ENCODE data around the gene ESYT1.
"Not testable (repeated sequence)": the region's sequence is repeated elsewhere in the genome, so short reads cannot be mapped to it uniquely, and the experiment has no call there.

ESYT1 gene

DNA sequence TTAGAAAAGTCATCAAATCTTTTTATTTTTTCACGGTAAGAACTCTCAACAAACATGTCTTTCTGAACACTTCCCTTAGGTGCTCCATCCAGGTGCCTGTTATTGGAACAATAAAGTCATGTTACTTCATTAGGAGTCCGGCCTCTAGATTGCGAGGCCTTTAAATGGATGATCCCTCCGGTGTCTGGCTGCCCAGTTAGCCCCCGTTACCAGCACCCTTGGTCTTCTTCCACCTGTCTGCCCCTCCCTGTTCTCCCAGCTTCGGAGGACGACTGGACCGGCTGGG lies 24.3 kb upstream of the ESYT1 start:
- no peak for DNase-seq

DNA sequence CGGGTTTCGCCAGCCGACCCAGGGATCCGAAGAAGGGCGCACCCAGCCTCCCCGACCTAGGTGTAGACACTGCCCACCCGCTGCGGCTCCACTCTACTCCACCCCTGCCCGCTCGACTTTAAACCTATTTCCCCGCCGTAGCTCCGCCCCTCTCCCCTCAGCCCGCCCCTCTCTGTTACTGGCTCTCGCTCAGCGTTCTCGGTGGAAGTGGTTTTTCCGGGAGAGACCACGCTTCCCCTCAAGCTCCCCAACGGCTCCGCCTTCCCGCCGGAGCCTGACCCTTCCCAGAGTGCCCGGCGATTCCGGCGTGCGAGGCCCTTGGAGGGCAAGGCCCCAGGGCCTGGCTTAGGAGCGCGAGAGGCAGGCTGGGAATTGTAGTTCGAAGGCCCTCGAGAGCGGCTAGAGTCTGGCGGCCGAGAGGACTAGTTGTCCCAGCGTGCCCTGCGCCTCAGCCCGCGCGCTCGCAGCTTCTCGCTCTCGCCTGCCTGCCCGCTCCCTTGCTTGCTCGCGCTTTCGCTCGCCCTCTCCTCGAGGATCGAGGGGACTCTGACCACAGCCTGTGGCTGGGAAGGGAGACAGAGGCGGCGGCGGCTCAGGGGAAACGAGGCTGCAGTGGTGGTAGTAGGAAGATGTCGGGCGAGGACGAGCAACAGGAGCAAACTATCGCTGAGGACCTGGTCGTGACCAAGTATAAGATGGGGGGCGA lies 23.8 kb upstream of the ESYT1 start, which contains the start of gene PA2G4:
Gene PA2G4 (plus strand): TSS at position 451 of the 706 bp plus-strand sequence. CDS start 179 bp downstream, at position 630.
- peak; percentile 91 for DNase-seq

DNA sequence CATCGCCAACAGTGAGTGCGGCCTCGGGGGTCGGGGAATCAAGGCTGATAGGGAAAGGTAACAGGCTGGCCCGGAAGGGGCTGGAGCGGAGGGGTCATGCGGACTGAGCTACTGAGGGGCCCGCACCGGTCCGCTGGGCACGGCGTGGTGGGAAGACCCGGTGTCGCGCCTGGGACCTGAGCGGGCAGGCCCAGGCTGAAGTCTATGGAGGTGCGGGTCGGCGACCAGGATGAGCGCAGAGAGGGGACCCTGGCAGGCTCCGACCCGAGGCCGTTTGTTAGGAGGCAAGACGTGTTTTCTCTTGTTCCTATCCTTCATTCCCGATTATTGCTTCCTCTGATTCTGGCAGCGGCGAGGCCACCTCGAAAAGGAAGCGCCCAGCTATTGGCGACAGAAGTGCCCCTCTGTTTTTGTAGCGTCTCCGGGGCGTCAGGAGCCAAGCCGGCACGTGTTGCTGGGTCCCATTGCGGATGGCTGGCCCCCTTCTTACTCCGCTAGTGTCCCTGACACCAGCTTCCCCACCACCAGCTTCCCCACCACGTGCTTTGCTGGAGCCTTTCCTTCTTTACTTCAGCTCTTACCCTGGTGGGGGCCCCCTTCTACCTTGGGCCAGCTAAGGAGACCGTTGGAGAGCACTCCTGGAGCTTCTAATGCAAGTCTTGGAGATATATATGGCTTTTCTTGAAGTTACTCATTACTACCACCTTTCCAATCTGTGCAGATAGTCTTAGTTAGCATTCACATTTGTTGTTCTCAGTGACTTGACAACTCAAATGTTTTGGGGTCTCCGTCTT lies 23.1 kb upstream of the ESYT1 start:
- DNase-seq = no peak

DNA sequence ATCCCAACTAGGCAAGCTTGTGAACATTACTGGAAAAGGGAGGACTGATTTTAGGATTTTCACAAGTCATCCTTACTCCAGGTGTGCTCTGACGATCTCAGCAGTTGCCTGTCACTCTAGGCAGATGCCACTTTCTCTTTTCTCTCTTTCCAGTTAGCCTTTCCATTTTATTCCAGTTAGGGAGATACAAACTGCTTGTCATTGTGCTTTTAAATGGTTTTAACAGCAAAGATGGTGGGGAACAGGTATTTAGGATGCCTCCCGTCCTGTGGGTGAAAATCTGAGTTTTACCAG lies 22.5 kb upstream of the ESYT1 start:
- DNase-seq = no peak

DNA sequence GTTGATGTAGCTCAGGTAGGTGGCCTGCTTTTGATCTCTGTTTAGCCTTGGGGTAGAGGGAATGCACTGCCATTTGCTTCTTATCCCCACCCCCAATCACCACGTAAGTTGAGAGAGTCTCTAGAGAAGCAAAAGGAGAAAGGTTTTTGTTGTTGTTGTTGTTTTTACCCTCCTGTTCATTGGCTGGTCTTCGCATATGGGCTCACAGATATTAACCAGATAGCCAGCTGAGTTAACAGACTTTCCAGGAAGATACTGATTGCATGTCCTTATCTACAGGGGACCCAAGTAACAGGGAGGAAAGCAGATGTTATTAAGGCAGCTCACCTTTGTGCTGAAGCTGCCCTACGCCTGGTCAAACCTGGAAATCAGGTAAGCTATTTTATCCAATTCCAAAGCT lies 20.8 kb upstream of the ESYT1 start:
- no peak for DNase-seq

DNA sequence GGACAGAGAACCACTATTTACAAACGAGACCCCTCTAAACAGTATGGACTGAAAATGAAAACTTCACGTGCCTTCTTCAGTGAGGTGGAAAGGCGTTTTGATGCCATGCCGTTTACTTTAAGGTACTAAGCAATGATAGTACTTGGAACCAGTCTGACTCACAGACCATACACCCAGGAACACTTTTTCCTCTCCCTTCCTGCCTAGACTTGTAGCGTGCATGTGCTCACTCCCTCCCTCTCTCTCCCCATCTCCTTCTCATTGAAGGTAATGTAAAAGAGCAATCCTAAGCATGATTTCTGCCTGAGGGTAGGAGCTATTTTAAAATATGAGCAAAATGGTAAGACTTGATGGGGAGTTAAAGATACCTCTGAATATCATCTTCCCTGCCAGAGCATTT lies 17.5 kb upstream of the ESYT1 start:
- no peak for DNase-seq

DNA sequence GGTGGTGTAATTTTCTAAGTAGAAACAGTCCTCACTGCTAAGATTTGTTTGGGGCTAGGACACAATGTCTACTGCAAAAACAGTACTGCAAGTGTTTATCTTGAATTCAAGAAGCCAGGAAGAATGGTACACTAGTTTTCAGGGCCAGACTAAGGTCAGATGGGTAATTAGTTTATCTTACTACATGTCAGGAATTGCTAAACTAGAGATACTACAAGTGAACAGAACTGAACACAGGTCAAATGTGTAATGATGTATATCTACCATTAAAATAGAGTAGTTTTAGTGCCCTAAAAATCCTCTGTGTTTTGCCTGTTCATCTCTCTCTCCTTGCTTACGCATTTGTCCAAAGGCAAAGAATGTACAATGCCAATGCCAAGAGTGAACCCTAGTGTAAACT lies 14.0 kb upstream of the ESYT1 start:
- DNase-seq = no peak

DNA sequence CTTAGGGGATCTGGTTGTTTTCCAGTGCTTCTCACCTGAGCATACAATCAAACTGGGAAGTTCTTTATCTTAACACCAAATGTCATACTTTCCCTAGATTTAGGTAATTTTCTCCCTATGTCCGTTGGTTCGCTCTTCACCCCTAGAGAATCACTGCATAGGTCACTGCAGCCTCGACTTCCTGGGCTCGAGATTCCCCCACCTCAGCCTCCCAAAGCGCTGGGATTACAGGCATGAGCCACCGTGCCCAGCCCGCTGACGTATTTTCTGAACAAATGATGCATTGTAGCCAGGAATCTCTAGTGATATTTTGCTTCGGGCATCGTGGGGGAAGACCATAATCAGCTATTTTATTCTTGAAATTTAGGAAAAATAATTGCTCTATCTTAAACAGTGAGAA lies 12.7 kb upstream of the ESYT1 start:
- no peak for DNase-seq

DNA sequence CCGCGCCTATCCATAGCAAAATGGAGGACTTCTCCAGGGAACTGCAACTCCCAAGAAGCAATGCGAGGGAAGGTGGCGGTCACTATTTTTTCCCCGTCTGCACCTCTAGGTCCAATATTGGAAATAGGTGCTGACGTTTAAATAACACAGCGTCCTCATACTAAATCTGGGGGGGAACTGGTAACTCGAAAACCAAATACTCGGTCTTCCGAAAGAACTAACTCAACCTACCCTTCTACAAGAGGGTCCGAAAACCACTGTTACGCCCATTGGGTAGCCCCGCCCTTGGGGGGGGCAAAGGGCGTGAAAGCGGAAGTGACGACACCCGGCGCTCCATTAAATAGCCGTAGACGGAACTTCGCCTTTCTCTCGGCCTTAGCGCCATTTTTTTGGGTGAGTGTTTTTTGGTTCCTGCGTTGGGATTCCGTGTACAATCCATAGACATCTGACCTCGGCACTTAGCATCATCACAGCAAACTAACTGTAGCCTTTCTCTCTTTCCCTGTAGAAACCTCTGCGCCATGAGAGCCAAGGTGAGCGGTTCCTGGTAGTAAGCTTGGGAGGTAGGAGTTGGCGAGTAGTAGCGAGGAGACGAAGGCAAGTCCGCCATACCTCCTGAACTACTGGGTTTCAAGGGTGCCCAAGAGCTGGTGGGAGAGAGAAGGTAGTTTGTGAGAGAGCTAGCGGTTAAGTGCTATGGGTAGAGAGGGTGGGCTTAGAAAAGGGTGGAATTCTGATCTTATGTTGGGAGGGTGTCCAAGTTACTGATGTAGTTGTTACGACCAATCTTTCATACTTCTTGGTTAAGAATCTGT lies 11.6 kb upstream of the ESYT1 start, which contains the start of gene RPL41:
Gene RPL41 (plus strand): TSS at position 367 of the 815 bp plus-strand sequence.
- DNase-seq = peak; percentile 92

DNA sequence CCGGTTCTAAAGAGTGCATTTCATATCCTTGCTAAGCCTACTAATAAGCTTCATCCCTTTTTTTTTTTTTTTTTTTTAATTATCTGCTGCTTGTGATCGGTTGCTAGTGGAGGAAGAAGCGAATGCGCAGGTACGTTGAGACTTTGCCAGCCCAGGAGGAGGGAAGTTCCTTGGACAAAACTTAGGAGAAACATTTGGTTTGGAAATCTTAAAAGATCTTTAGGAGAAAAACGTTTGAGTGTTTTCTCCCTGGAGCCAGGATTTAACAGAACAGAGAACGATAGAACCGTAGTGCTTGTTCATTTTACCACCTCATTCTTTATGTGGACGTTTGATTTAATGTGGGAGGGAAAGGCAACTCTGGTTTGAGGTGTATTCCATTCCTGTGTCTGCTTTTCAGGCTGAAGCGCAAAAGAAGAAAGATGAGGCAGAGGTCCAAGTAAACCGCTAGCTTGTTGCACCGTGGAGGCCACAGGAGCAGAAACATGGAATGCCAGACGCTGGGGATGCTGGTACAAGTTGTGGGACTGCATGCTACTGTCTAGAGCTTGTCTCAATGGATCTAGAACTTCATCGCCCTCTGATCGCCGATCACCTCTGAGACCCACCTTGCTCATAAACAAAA lies 10.9 kb upstream of the ESYT1 start:
- not testable (repeated sequence) for DNase-seq

DNA sequence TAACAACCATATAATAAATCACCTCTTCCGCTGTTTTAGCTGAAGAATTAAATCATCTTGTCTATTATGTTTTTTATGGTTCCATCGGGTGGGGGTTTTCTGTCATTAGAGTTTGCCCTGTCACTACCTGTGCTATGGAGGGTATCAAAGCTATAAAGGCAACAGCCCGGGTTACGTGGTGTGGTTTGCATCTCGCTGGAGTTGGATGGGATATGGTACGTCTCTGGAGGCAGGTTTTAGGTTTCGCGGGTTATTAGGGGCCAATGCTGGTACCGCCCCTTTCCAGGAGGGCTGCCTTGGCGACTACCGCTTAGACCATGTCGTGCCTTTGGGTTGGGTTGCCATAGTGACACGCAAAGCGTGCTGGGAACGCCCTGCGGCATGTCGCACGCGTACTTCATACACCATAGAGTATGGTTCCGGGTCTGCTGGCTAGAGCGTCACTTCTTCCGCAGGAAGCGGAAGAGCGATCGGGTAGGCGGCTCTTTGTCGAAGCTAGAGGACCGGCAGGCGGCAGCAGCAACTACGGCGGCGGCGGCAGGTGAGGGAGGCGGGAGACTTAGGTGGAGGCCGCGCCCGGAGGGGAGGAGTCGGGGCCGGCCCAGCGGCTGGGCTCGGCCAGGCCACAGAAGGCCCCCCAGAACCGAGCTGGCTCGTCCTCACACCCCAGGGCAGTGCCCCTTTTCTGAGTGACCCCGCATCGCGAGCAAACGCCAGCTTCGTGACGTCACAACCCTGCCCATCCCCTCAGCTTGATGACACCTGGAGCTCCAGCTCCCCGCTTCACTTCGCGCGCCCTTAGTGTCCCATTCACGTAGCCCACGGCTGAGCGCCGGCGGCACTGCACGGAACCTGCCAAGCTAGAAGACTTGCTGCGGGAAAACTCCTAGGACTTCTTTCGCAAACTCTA lies 10.0 kb upstream of the ESYT1 start, which contains the start of gene ZC3H10:
Gene ZC3H10 (plus strand): TSS at position 489 of the 910 bp plus-strand sequence. CDS start 2,297 bp downstream, outside the sequence.
- DNase-seq = peak; percentile 97

DNA sequence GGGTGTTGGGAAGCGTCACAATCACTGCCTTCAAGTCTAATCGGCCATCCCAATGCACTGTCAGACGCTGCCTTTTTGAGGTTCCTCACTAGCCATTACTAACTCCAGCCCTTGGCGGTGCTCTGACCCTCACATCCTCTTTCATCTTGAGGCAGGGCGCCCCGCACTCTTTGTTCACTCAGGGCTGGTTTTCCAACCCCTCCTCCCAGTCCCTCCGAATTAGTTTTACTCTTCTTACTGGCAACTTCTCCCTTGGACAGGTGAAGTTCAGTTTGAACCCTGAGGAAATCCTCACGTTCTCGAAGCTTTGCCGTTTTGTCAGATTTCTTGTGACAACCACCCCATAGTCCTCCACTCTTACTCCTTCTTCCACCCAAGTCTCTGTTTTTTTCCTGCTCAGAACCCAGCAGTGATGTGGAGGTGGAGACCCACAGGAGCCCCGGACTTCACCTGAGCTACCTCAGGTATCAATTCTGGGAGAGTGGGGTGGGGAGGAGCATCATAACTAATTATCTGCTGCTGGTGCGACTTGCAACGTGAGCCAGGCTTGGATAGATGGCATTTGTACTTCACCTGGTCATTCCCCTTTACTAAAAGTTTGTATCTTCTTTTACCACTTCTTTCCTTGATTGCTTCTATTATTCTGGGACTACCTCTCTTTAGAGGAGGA lies 9.2 kb upstream of the ESYT1 start:
- DNase-seq = no peak

DNA sequence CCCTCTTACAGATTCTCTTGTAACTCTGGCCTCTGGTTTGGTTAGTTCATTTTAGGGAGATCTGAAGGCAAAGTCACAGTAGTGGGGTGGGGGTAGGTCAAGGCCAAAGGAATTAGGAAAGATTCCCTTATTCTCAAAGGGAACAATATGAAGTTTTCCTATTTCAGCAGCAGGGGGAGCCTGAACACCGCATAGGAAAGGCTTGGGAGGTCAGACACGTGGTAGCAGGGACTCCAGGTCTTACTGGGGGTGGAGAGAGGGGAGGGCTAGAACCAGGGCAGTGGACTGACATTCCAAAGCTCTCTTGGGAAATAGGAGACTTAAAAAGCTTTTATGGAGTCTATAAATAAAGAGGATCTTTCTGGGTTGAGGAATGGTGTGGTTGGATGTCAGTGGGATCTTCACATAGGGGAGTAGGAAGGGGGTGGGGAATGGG lies 8.7 kb upstream of the ESYT1 start:
- peak; percentile 43 for DNase-seq

DNA sequence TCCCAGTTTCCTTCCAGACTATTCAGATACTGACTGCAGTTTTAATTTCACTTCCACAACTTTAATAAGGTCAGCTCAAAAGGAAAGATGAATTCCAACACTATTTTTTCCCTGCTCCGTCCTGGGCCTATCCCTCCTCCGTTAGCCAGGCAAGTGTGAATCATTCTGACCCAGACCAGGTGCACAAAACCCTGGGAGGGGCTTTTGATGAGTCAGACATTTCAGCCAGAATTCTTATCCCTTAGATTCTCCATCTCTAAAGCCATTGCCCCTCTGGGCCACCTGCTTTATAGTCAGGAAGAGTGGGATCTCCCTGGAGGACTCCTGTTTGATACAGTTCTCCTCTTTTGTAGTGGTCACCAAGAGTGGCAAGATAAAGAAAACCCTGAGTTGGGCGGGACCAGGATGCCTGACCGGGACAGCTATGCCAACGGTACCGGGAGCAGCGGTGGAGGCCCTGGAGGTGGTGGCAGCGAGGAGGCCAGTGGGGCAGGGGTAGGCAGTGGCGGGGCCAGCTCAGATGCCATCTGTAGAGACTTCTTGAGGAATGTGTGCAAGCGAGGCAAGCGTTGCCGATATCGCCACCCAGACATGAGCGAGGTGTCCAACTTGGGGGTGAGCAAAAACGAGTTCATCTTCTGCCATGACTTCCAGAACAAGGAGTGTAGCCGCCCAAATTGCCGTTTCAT lies 7.8 kb upstream of the ESYT1 start:
- no peak for DNase-seq

DNA sequence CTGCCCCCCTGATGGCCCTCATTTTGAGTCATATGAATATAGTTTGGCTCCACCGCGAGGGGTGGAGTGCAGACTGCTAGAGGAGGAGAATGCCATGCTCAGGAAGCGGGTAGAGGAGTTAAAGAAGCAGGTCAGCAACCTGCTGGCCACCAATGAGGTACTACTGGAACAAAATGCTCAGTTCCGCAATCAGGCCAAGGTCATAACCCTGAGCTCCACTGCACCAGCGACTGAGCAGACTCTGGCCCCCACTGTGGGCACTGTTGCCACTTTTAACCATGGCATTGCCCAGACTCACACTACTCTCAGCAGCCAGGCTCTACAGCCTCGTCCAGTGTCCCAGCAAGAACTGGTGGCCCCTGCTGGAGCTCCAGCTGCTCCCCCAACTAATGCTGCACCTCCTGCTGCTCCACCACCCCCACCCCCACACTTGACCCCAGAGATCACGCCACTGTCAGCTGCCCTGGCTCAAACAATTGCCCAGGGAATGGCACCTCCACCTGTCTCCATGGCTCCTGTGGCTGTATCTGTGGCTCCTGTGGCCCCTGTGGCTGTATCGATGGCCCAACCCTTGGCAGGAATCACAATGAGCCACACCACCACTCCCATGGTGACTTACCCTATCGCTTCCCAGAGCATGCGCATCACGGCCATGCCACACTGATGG lies 6.7 kb upstream of the ESYT1 start:
- no peak for DNase-seq

DNA sequence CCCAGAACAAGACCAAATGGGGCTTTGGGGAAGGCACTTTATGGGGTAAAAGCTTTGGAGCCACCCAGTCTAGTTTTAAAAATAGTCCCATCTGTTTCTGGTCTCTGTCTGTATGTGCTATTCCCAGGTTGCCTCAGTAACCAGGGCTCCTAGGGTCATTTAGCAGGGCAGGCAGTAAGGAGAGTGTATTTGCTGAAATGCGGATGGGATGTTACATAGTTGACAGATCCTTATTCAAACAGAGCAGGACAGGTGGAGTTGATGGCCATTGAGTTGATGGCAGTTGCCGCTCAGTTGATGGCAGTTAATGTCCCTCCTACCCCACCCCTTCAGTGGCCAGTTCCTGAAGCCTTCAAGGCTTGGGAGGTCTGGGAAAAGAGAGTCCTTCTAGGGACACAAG lies 5.4 kb upstream of the ESYT1 start:
- DNase-seq = no peak

DNA sequence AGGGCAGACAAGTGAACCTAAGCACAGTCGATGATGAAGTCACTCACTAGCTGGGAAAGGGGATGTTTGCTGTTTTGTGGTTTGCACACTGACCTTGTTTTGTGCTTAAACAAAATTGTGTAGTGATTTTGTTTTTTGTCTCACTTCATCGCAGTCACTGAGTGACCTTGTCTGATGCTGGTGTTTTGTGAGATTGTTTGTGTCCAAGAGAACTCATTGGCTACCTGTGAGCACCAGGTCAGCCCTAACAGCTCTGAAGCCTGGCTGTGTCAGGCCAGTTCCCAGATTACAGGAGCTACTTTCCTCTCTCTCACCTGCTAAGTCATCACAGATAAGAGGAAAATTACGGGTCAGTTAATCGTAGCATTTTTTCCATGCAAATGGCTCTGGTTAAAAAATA lies 3.9 kb upstream of the ESYT1 start:
- DNase-seq = no peak

DNA sequence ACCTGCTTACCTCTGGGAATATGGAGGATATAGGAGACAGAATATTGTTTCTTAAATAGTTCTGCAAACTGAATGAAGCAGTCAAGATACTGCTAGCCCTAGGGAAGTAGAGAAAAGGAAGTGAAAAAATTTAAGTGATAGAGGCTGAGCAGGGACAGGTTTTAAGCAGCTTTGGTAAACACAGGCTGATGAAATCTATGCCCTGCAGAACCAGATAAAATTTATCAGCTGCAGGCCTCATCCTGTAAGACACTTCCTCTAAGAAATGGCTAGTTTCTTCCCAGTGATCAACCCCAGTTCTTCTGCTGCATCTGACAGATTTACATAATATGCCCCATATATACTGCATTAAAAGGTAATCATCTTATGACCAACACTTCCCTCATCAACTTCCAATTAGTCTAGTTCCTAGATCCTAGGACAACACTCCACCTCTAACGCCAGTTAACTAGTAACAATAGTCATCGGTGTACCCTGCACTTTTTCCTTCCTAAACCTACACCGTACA lies 1.3 kb upstream of the ESYT1 start:
- no peak for DNase-seq

DNA sequence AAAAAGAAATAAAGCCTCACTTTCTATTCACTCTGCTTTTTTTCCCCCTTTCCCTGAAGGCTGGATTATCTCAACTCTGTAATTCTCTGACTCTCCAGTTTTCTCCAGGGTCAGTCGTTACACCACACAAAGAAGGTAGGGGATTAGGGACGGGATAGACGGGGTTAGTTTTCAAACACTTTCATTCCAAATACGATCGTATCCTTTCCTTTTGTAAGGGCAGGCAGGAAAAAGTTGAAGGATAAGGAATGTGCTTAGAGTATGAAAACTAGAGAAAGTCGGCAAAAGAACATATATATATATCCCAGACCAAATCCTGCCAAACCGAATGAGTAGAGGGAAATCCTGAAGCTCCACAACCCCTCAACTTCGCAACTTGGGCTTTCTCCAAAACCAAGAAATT lies 581 bp upstream of the ESYT1 start:
- DNase-seq = no peak

DNA sequence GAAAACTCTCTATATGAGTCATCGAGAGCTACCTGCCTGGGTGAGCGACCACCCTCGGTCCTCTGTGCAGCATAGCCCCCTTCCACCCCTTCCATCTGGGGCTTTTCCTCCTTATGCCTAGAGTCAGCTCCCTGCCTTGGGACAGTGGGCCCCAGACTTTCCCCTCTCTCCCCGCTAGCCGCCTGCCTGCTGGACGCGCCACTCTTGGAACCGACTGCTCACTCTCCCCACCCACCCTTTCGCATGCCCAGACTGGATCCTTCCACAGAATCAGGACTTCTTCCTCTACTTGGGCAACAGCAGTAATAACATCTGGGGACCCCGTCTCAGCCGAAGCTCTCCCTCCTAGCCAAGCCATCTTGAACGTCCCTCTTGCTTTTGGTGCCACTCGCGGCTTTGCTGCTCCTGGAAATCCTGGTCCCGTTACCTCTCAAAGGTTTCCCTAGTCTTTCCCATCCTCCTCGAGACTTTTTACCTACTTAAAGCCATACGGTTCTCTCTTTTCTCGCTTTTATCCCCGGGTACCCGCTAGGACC lies 671 bp downstream of the ESYT1 start:
- no peak for DNase-seq

All from effector CD4-positive, alpha-beta T cell (primary cell).